Lung (tissue), 12 donors: ENCODE results near the gene STAG2. TPM values are rescaled to one million over a fixed set of nuclear protein-coding genes. Genes with fewer than 3 reads are reported as not detected.

ENCODE experiments used
- ATAC-seq: fragments of 200-7000 bp; cut with Tn5 transposase; one replicate; pipeline ENCODE4 v1.9.1; 2020; ENCODE audit warnings: moderate number of reproducible peaks; ENCODE audit not compliant: insufficient read depth, low FRiP score
- DNase-seq, 3 donors: peaks; one replicate each; pipeline ENCODE4 v3.0.0-alpha.2; 2013 to 2017
- H3K27ac ChIP-seq, 2 donors: one replicate each; pipeline ENCODE4 v1.5.1; 2013; ENCODE audit warnings: mild to moderate bottlenecking in 2 of 2, moderate library complexity in 2 of 2, control low read depth in 1 of 2, inconsistent platforms in 1 of 2, low read depth in 1 of 2, low read length in 1 of 2
- H3K27me3 ChIP-seq, 3 donors: one replicate each; pipeline ENCODE4 v1.5.1; 2013; ENCODE audit warnings: low read length in 2 of 3; ENCODE audit not compliant: control insufficient read depth in 3 of 3, insufficient read depth in 3 of 3
- H3K36me3 ChIP-seq, 4 donors: one replicate each; pipeline ENCODE4 v1.5.1; 2013; ENCODE audit warnings: low read length in 4 of 4, mild to moderate bottlenecking in 1 of 4, moderate library complexity in 1 of 4; ENCODE audit not compliant: control insufficient read depth in 4 of 4, insufficient read depth in 4 of 4
- H3K4me1 ChIP-seq, 5 donors: one replicate each; pipeline ENCODE4 v1.5.1; 2013; ENCODE audit warnings: low read length in 5 of 5, mild to moderate bottlenecking in 2 of 5, moderate library complexity in 1 of 5; ENCODE audit not compliant: control insufficient read depth in 5 of 5, insufficient read depth in 5 of 5
- H3K4me3 ChIP-seq: one replicate; pipeline ENCODE4 v1.5.1; 2013; ENCODE audit warnings: mild to moderate bottlenecking, control low read depth, moderate library complexity
- H3K9ac ChIP-seq, 2 donors: one replicate each; pipeline ENCODE4 v1.5.1; 2013; ENCODE audit warnings: low read length in 2 of 2, control low read depth in 1 of 2; ENCODE audit not compliant: insufficient read depth in 1 of 2
- H3K9me3 ChIP-seq, 4 donors: one replicate each; pipeline ENCODE4 v1.5.1; 2013; ENCODE audit warnings: low read length in 3 of 4, mild to moderate bottlenecking in 1 of 4, moderate library complexity in 1 of 4; ENCODE audit not compliant: control insufficient read depth in 4 of 4, insufficient read depth in 3 of 4
- CTCF ChIP-seq: IDR thresholded peaks from 2 replicates; pipeline ENCODE4 v1.5.1; 2012; ENCODE audit warnings: mild to moderate bottlenecking; ENCODE audit errors: control extremely low read depth, extremely low read depth
- WGBS, 2 donors: extraction: QIAGEN DNeasy Blood & Tissue Kit; methylation state at CpG; one replicate each; pipeline ENCODE4 v1.1.7; 2013; 5-methylcytosine and 5-hydroxymethylcytosine counted together
- polyA plus RNA-seq, 2 donors: library from polyadenylated mRNA; stranded (reverse); fragments of 200-250 nt; gene quantifications; one replicate each; pipeline ENCODE4 v1.2.1, GENCODE V29; 2013
- total RNA-seq, 2 donors: library from RNA; depleted of rRNA in 1 of 2; stranded (reverse); fragments of >200 nt in 1 of 2; gene quantifications; one replicate each; pipeline ENCODE4 v1.2.1, GENCODE V29; 2014 to 2021
- donor health status: control.
- donor health status: control.
- donor health status: Bipolar disorder and iron deficiency.
- donor health status: healthy.
- donor health status: DM: yes; HTN: yes; CAD: no.

Gene STAG2
- total and polyA plus RNA-seq, 4 donors, result 16.4 to 181 (median 36.8) TPM

GRCh38 chrX:123990169-123990568, 28.7 kb downstream of the STAG2 start:
- Histone ChIP-seq H3K9ac (no peak overlapping the region), H3K27me3 (no peaks in the 10 kb centered on the region), H3K4me3 (no peak overlapping the region), H3K4me1 (peaks cover 0 to 17% (median 0%) of the 10 kb centered on the region in 5 donors), H3K9me3 (no peaks in the 10 kb centered on the region), H3K36me3 (peaks cover 0 to 2% (median 0%) of the 10 kb centered on the region in 4 donors), H3K27ac (no peak overlapping the region)
- no peak for TF ChIP-seq CTCF
- ATAC-seq (no peak), DNase-seq (no peak)
- WGBS, 2 donors, result 74 to 85% methylated on average over 2 of the region's 2 CpGs

- no peak for TF ChIP-seq CTCF
- H3K9me3 ChIP-seq, result no peaks in the 10 kb centered on the region
- no peaks in the 10 kb centered on the region for H3K27me3 ChIP-seq
- peaks cover 0 to 2% (median 0%) of the 10 kb centered on the region in 4 donors for H3K36me3 ChIP-seq
- no peak overlapping the region for H3K4me3 ChIP-seq
- H3K27ac ChIP-seq, result no peak overlapping the region
- H3K9ac ChIP-seq, result no peak overlapping the region
- no peak for ATAC-seq
- H3K4me1 ChIP-seq, result peaks cover 0 to 17% (median 0%) of the 10 kb centered on the region in 5 donors
- DNase-seq, result no peak
- 65 to 82% methylated on average over 3 of the region's 3 CpGs for WGBS, 2 donors
Observed at GRCh38 chrX:123990602-123991001, 29.1 kb downstream of the STAG2 start.

- no peak for TF ChIP-seq CTCF
- no peak for DNase-seq
- no peak overlapping the region for H3K4me3 ChIP-seq
- H3K27ac ChIP-seq, result no peak overlapping the region
- H3K27me3 ChIP-seq, result no peaks in the 10 kb centered on the region
- H3K9me3 ChIP-seq, result no peaks in the 10 kb centered on the region
- no peak overlapping the region for H3K9ac ChIP-seq
- H3K4me1 ChIP-seq, result peaks cover 0 to 17% (median 0%) of the 10 kb centered on the region in 5 donors
- ATAC-seq, result no peak
- H3K36me3 ChIP-seq, result peaks cover 0 to 2% (median 0%) of the 10 kb centered on the region in 4 donors
- WGBS, 2 donors, result 93 to 96% methylated on average over 1 of the region's 1 CpG
Observed at GRCh38 chrX:123993326-123993725, 31.8 kb downstream of the STAG2 start.
